ENCODE results near the gene CACNA1G.
A peak's percentile ranks its signal among the peaks of the same experiment; 100 is the strongest.

- TF ChIP-seq EZH2 (IDR thresholded peaks at IDR 0.05; ENCODE audit: borderline replicate concordance): no peak
- peak; percentile 86 for TF ChIP-seq CTCF (IDR thresholded peaks at IDR 0.05; ENCODE audit: poor library complexity)
- TF ChIP-seq EZH2phosphoT487 (IDR thresholded peaks at IDR 0.05; ENCODE audit: low read depth, severe bottlenecking, unreplicated experiment): no peak
Observed at GRCh38 chr17:50550661-50551432, 9.7 kb upstream of the CACNA1G start.

All from hepatocyte (in vitro differentiated cells).